NCI-H128 (cell line): ENCODE measurements around the gene CNNM2.

ENCODE experiments used
- DNase-seq: peaks from one replicate; lab custom pipeline; 2025; ENCODE audit not compliant: unreplicated experiment; lab: John Stamatoyannopoulos, UW

The CNNM2 gene

GRCh38 chr10:103069453-103070331 is 151.6 kb downstream of the CNNM2 start:
- DNase-seq, result no peak

DNA sequence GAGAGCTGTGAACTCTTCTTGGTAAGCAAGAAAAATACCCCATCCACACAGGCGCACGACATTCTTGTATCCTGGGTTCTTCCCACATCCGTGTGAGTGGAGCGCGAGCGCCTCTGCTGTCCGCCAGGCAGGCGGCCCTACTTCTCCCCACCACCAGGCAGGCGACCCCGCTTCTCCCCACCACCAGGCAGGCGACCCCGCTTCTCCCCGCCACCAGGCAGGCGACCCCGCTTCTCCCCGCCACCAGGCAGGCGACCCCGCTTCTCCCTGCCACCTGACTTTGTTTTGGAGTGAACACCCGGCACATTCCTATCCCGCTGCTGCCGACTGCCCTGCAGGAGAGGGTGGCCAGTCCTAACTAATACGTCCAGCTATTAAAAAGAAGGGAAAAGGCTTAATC is 154.2 kb downstream of the CNNM2 start:
- DNase-seq, result no peak

DNA sequence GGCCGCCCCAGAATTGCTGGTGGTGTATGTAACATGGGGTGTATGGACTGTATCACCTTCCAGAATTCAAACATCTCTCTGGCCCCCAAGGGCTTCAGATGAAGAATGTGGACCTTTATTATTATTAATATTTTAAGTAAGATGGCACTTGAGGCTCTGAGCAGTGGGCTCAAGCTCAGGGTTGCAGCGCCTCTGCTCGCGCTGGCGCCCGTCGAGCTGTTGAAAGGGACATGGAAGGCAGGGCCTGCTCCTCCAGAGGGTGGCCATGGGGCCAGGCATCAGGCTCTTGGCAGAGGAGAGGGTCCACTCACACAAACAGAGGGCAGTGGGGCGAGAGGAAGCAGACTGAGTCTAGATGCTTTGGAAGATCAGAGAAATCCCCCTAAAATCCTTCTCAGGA is 154.8 kb downstream of the CNNM2 start:
- DNase-seq, result no peak

- DNase-seq, result no peak
Measured at GRCh38 chr10:103077020-103077419, 158.9 kb downstream of the CNNM2 start.

DNA sequence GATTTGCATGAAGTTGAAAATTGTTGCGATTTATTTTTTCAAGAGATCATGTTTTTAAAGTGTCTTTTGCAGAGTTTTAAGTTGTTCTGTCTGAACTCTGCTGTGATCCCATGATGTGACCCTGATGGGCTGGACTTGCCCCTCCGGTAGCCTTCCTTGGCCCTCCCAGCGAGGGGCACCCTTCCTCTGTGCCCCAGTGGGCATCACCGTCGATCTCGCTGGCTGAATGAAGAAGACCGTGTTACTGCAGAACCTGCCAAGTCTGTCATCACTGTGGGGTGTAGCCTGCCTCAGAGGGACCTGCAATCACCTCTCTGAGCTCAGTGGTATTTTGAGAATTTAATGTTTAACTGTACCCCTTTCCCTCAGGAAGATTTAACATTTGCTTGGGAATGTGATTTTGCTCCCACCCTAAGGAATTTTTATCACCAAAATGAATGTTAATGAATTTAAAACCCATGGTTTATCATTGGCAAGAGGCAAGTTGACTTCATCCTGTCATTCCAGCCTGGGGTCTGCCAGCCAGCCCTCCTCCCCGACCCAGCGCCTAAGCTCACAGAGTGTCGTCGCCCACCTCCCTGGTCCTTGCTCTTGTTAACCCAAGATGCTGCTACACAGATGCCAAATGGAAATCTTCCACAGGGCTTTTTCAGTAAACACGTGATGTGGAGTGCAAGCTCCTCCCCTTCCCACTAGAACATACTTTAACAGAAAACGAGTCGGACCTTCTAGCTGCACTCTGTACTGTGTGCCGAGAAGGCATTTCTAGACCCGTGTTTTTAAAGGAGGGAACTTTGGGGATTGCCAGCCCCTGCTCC is 159.6 kb downstream of the CNNM2 start:
- no peak for DNase-seq

DNA sequence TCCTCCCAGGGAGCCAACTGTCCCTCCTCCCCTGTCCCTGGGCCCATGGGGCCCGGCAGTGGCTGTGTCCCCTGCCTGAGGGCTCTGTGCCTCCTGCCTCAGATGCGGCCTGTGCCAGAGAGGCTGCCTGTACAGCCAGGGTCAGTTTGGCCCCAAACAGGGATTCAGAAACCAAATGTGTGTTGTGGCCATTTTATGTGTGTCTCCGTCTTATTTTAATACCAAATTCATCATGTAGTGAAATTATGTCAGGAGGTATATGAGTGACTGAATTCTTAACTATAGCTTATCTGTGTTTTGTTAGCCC is 160.2 kb downstream of the CNNM2 start:
- DNase-seq, result no peak

DNA sequence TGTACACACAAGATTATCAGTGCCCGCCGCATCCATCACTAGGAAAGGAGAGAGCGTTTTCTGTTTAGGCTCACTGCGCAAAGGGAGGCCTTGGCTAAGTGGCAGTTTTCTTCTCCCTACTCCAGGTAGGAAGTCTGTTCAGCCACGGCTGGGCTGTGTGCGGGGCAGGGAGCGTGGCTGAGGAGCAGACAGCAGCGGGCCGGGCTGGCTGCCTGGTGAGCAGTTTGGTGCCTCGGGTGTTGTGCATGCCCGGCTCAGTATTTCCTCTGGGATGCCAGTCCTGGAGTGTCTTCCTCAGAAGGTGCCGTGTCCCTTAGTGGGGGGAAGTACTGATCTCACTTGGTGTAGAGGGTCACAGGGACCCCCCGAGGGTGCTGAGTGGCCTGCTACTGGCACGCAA is 160.6 kb downstream of the CNNM2 start:
- no peak for DNase-seq

GRCh38 chr10:103079100-103079499 is 161.0 kb downstream of the CNNM2 start:
- no peak for DNase-seq

- no peak for DNase-seq
Measured at GRCh38 chr10:103079946-103080345, 161.9 kb downstream of the CNNM2 start.

GRCh38 chr10:103080891-103081581 is 162.9 kb downstream of the CNNM2 start:
- DNase-seq, result no peak

DNA sequence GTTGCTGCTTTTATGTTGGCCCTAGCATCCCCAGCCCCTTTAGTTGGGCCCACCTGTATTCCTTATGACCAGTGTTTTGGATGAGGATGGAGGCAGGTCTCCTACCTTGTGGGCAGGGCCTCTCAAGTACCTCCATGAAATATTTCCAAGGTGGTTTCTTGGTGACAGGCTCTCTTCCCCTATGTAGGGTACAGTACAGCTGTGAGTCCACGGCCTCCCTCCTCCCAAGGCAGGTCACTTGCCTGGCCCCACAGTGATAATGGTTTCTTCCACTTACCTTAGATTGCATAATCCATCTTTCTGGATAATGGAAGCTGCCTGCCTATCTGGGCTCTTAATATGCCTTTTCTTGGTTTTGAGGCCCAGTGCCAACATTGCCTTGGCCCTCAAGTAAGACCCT is 164.6 kb downstream of the CNNM2 start:
- no peak for DNase-seq

- no peak for DNase-seq
Measured at GRCh38 chr10:103083266-103083976, 165.3 kb downstream of the CNNM2 start.

- DNase-seq, result no peak
Measured at GRCh38 chr10:103083977-103084320, 165.9 kb downstream of the CNNM2 start.

- DNase-seq, result no peak
Measured at GRCh38 chr10:103086261-103086660, 168.2 kb downstream of the CNNM2 start.

- DNase-seq, result no peak
Measured at GRCh38 chr10:103086799-103087198, 168.7 kb downstream of the CNNM2 start.

DNA sequence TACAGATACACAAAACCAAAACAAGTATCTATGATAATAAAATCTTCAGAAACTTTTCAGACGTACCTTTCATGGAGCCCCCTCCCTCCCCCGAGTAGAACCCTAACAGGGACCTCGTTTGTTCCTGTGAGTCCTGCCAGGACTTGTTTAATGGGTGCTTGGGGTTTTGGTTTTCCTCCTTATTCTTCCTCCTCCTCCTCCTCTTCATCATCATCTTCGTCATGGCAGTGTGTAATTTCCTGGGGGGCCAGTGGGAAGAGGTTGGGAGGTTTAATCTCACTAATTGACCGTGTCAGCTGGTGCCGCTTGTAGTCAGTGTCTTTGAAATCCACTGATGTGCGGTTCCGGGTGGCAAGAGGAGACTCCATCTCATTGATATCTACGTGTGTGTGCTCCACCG is 171.4 kb downstream of the CNNM2 start:
- no peak for DNase-seq

GRCh38 chr10:103090911-103091310 is 172.8 kb downstream of the CNNM2 start:
- DNase-seq, result no peak

GRCh38 chr10:103095005-103095404 is 176.9 kb downstream of the CNNM2 start:
- DNase-seq, result no peak

DNA sequence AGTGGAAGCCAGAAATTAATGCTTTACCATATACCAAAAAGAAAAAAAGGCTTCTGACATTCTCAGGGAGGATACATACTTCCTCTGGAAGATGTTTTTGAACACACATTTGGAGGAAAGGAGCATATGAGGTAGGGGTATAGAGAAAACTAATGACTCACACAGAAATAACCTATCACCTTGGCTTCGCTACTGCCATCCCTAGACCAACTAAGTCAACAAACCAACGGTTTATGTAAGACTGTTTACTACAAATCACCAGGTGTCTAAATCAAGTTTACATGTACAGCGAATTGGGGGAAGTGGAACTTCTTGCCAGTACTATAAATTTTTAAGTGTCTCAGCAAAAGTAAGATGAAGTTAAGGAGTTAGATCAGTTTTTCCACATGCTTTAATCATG is 178.0 kb downstream of the CNNM2 start:
- DNase-seq, result no peak

- DNase-seq, result no peak
Measured at GRCh38 chr10:103098240-103098639, 180.1 kb downstream of the CNNM2 start.

DNA sequence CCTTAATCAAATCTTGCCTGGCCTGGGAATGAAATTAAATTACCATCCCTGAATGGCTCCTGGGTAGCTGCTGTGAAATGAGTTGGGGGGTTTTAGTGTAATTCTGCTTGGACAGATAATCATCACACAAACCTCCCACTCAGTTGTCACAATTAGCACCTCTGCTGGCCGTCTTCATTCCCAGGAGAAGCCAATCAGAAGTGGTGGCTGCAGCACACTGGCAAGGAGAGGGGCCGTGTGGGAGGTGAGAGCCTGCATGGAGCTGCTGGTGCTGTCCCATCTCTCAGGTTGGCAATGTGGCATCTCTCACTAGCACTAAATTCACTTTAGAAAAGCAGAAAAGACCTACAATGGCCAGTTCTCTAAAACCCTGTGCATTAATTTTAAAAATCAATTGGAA is 182.5 kb downstream of the CNNM2 start:
- no peak for DNase-seq
